Type B pancreatic cell (in vitro differentiated cells): ENCODE data around the gene IL17RC. TPM values are rescaled to one million over a fixed set of nuclear protein-coding genes. Genes with fewer than 3 reads are reported as not detected.

Experiments used
- DNase-seq: peaks from one replicate; pipeline ENCODE4 v3.0.0; 2021; ENCODE audit warnings: mixed read lengths; ENCODE audit not compliant: unreplicated experiment; ENCODE audit errors: extremely low spot score
- H3K27ac Mint-ChIP-seq: 2 replicates; pipeline ENCODE4 v1.8.0; 2021; ENCODE audit warnings: mild to moderate bottlenecking, mixed read lengths
- H3K27me3 Mint-ChIP-seq: 2 replicates; pipeline ENCODE4 v1.8.0; 2021; ENCODE audit warnings: mixed read lengths
- H3K36me3 Mint-ChIP-seq: 2 replicates; pipeline ENCODE4 v1.8.0; 2021; ENCODE audit warnings: mixed read lengths
- H3K4me1 Mint-ChIP-seq: one replicate; pipeline ENCODE4 v1.8.0; 2021; ENCODE audit warnings: mixed read lengths; ENCODE audit not compliant: unreplicated experiment
- H3K4me3 Mint-ChIP-seq: 2 replicates; pipeline ENCODE4 v1.8.0; 2021; ENCODE audit warnings: mild to moderate bottlenecking, mixed read lengths
- H3K9me3 Mint-ChIP-seq: 2 replicates; pipeline ENCODE4 v1.8.0; 2021; ENCODE audit warnings: mixed read lengths
- total RNA-seq: library from RNA; stranded (reverse); gene quantifications from 2 replicates; pipeline ENCODE4 v1.2.1, GENCODE V29; 2021; ENCODE audit warnings: low replicate concordance
- TF ChIP-seq, protein P1 (sequence below): fragments of 200-600 bp; sonication (generic); conservative IDR thresholded peaks from 2 replicates; pipeline ENCODE4 v1.5.0; 2021; ENCODE audit warnings: antibody characterized with exemption, mild to moderate bottlenecking

IL17RC gene
- total RNA-seq, 1 donor from 2014 or later = 22.6 TPM

DNA sequence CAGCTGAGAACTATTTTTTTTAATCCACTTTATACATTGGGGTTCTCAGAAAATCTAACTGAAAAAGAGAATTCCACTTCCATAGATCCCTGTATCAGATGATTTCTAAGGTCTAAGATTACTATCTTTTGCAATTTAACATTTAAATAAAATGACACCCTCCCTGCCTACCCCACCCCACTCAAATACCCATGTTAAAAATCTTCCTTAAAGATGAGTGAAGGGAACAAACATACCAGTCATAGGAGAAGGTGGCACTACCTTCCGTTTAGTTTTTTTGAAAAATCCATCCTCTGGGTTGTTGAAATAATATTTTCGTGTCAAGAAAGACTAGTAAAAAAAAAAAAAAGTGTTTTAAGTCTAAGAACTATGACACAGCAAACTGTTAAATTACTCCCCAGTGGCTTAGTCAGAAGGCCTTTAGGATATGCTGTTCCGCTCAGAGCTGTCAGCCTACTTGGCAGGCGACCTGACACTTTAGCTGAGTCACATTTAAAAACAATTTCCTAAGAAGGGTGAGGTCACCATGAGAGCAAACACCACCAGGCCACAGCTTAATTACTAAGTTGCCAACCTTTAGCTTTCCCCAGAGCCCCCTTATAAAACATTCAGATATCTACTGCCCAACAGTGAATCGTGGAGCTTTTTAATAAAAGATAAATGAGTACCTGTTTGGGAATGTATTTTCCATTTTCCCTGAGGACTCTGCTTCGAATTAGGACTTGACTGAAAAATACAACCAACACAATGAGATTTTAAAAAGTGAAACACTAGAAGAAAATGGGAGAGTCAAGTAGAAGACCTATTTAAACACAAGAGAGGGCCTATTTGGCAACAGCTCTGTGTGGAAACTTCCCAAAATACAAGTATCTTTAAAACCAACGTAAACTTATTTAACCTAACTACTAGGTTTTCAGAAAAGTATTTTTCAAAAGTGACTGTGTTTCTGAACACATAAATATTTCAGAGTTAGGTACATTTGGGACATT lies 60.1 kb downstream of the IL17RC start:
- H3K4me1 Mint-ChIP-seq = peaks cover 5% of the 10 kb centered on the region
- H3K9me3 Mint-ChIP-seq = no peaks in the 10 kb centered on the region
- peaks cover 15% of the 10 kb centered on the region for H3K36me3 Mint-ChIP-seq
- H3K27ac Mint-ChIP-seq = peak overlapping the region; percentile 91
- peak overlapping the region; percentile 35 for H3K4me3 Mint-ChIP-seq
- TF ChIP-seq, protein P1, sequence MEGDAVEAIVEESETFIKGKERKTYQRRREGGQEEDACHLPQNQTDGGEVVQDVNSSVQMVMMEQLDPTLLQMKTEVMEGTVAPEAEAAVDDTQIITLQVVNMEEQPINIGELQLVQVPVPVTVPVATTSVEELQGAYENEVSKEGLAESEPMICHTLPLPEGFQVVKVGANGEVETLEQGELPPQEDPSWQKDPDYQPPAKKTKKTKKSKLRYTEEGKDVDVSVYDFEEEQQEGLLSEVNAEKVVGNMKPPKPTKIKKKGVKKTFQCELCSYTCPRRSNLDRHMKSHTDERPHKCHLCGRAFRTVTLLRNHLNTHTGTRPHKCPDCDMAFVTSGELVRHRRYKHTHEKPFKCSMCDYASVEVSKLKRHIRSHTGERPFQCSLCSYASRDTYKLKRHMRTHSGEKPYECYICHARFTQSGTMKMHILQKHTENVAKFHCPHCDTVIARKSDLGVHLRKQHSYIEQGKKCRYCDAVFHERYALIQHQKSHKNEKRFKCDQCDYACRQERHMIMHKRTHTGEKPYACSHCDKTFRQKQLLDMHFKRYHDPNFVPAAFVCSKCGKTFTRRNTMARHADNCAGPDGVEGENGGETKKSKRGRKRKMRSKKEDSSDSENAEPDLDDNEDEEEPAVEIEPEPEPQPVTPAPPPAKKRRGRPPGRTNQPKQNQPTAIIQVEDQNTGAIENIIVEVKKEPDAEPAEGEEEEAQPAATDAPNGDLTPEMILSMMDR = no peak
- no peak for DNase-seq
- no peaks in the 10 kb centered on the region for H3K27me3 Mint-ChIP-seq

DNA sequence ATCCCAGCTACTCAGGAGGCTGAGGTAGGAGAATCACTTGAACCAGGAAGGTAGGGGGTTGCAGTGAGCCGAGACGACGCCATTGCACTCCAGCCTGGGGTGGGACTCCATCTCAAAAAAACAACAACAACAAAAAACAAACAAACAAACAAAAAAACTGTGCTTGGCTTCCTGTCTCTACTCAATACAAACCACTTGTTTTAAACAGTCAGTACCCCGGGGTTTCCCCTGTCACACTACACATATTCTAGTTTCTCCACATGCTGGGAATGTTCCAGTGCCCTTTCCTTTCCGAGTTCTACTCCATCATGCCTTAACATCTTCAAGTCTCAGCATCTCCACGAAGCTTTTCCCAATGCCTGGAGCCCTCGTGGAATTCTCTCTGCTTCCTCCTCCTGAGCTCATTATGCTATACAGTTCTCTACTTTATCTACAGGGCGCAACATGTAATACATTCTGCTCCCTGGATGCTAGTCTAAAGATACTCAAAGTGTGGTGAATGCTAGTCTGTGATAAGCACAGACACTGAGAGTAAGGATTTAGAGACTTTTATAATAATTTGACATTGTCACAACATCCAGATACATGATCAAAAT lies 61.9 kb downstream of the IL17RC start:
- no peak for DNase-seq
- peak overlapping the region; percentile 53 for H3K27ac Mint-ChIP-seq
- H3K4me3 Mint-ChIP-seq = no peak overlapping the region
- H3K4me1 Mint-ChIP-seq = peaks cover 5% of the 10 kb centered on the region
- H3K9me3 Mint-ChIP-seq = no peaks in the 10 kb centered on the region
- TF ChIP-seq, protein P1 = no peak
- peaks cover 11% of the 10 kb centered on the region for H3K36me3 Mint-ChIP-seq
- no peaks in the 10 kb centered on the region for H3K27me3 Mint-ChIP-seq

DNA sequence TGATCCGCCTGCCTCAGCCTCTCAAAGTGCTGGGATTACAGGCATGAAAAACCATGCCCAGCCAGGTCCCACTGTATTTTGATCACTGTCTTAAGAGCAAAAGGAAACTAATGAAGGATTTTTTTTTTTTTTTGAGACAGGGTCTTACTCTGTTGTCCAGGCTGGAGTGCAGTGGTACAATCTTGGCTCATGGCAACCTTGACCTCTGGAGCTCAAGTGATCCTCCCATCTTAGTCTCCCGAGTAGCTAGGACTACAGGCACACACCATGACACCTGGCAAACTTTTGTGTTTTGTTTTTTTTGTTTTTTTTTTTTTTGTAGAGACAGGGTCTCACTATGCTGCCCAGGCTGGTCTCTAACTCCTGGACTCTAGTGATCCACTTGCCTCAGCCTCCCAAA lies 63.4 kb downstream of the IL17RC start:
- DNase-seq = no peak
- Mint-ChIP-seq H3K36me3 (peaks cover 7% of the 10 kb centered on the region), H3K27me3 (no peaks in the 10 kb centered on the region)

More for the DNA sequence above, 63.4 kb downstream of the IL17RC start:
- TF ChIP-seq, protein P1 = no peak
- no peak overlapping the region for H3K27ac Mint-ChIP-seq
- no peaks in the 10 kb centered on the region for H3K9me3 Mint-ChIP-seq
- H3K4me3 Mint-ChIP-seq = no peak overlapping the region
- H3K4me1 Mint-ChIP-seq = peaks cover 5% of the 10 kb centered on the region

Other genes starting within 250 kb of the IL17RC start
- gene CPNE9, start 213.3 kb upstream of the IL17RC start, total RNA-seq = 0.34 and 0.59 TPM in 2 replicates
- gene BRPF1, start 185.4 kb upstream of the IL17RC start, total RNA-seq = 22.6 and 28.0 TPM in 2 replicates
- 22.8 and 40.4 TPM in 2 replicates for gene OGG1, start 167.1 kb upstream of the IL17RC start, total RNA-seq
- 2.7 and 9.1 TPM in 2 replicates for gene CAMK1, start 147.2 kb upstream of the IL17RC start, total RNA-seq
- 48.4 and 54.3 TPM in 2 replicates for gene TADA3, start 124.6 kb upstream of the IL17RC start, total RNA-seq
- 131 and 151 TPM in 2 replicates for gene ARPC4, start 124.0 kb upstream of the IL17RC start, total RNA-seq
- 25.8 and 42.2 TPM in 2 replicates for gene TTLL3, start 106.8 kb upstream of the IL17RC start, total RNA-seq
- gene RPUSD3, start 73.1 kb upstream of the IL17RC start, total RNA-seq = 50.9 and 55.0 TPM in 2 replicates
- gene CIDEC, start 36.8 kb upstream of the IL17RC start, total RNA-seq = 0.60 and 1.6 TPM in 2 replicates
- 35.4 and 40.4 TPM in 2 replicates for gene JAGN1, start 26.5 kb upstream of the IL17RC start, total RNA-seq
- gene IL17RE, start 14.2 kb upstream of the IL17RC start, total RNA-seq = 13.6 and 24.3 TPM in 2 replicates
- 40.1 and 44.3 TPM in 2 replicates for gene CRELD1, start 16.7 kb downstream of the IL17RC start, total RNA-seq
- gene PRRT3, start 35.3 kb downstream of the IL17RC start, total RNA-seq = 8.2 and 11.3 TPM in 2 replicates
- gene EMC3, start 69.7 kb downstream of the IL17RC start, total RNA-seq = 51.8 and 71.9 TPM in 2 replicates
- 17.7 and 38.0 TPM in 2 replicates for gene FANCD2, start 109.3 kb downstream of the IL17RC start, total RNA-seq
- gene FANCD2OS, start 191.2 kb downstream of the IL17RC start, total RNA-seq = not detected in 2 replicates
- 132 and 147 TPM in 2 replicates for gene BRK1, start 198.6 kb downstream of the IL17RC start, total RNA-seq
- 58.6 and 73.4 TPM in 2 replicates for gene VHL, start 224.7 kb downstream of the IL17RC start, total RNA-seq
- 1.4 and 2.5 TPM in 2 replicates for gene IRAK2, start 247.8 kb downstream of the IL17RC start, total RNA-seq